Thyroid gland (tissue), 4 donors: Measurements from ENCODE around the gene BEND7.

Experiments used
- CTCF ChIP-seq, 6 experiments: fragments of 200-600 bp in 3 of 6; fragments of 450-650 bp in 3 of 6; sonication (generic) in 3 of 6; IDR thresholded peaks; one replicate each; pipeline ENCODE4 v1.5.1; 2016 to 2019; ENCODE audit warnings: antibody characterized with exemption in 6 of 6, mild to moderate bottlenecking in 2 of 6, inconsistent platforms in 1 of 6, moderate library complexity in 1 of 6
- POLR2A ChIP-seq, 2 donors: fragments of 450-650 bp; IDR thresholded peaks; one replicate each; pipeline ENCODE4 v1.6.1; 2017; ENCODE audit warnings: antibody characterized with exemption in 2 of 2, mild to moderate bottlenecking in 2 of 2, moderate library complexity in 1 of 2

GRCh38 chr10:13485623-13486022 lies 43.2 kb downstream of the BEND7 start:
- TF ChIP-seq CTCF (IDR thresholded peaks at IDR 0.05) = peak in 3 of 6 experiments; percentile 14 to 45 (median 31)
- TF ChIP-seq POLR2A (IDR thresholded peaks at IDR 0.05) = no peak
